Measurements from ENCODE around the gene PTGER3. TPM values are rescaled to one million over a fixed set of nuclear protein-coding genes. Genes with fewer than 3 reads are reported as not detected.

Gene PTGER3
- polyA plus RNA-seq, 1 of the 3 experiments (the other 2 are of a cell fraction) = 1.9 TPM

DNA sequence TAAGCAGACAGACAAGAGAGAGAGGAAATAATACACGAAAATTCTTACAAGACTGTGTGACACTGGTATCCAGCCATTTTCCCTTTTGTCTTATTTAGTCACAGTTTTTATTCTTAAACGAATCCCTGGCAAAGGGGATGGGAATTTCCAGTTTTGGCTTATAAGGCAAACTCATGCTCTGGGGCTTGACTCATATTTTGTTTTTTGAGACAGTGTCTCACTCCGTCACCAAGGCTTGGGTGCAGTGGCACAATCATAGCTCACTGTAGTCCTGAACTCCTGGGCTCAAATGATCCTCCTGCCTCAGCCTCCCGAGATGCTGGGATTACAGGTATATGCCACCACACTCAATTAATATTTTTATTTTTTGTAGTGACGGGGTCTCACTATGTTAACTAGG is 31.9 kb downstream of the PTGER3 start:
- Histone ChIP-seq H3F3A (replicated peaks; ENCODE audit: insufficient read depth) (no peaks in the 10 kb centered on the region), H3K36me3 (replicated peaks in 1 of 2; ENCODE audit: control insufficient read depth in 1 of 2, insufficient read depth in 2 of 2, low read length in 1 of 2) (no peaks in the 10 kb centered on the region), H3K27ac (ENCODE audit: low read depth in 2 of 2, low read length in 1 of 2) (no peak overlapping the region), H3K79me2 (ENCODE audit: insufficient read depth) (no peaks in the 10 kb centered on the region), H3K4me2 (no peak overlapping the region), H4K20me1 (ENCODE audit: insufficient read depth) (no peaks in the 10 kb centered on the region), H3K9me2 (no peaks in the 10 kb centered on the region), H3K4me3 (ENCODE audit: low read depth in 2 of 2, low read length in 1 of 2) (no peak overlapping the region), H3K27me3 (ENCODE audit: insufficient read depth) (no peaks in the 10 kb centered on the region), H3K9me3 (no peaks in the 10 kb centered on the region), H3K9ac (no peak overlapping the region), H3K4me1 (ENCODE audit: control insufficient read depth in 1 of 2, insufficient read depth in 2 of 2, low read depth in 1 of 2, low read length in 1 of 2) (peaks cover 0 to 17% of the 10 kb centered on the region in 2 experiments; a peak in 2 of 4 replicates), H2AFZ (ENCODE audit: low read depth) (no peak overlapping the region)
- CTCF ChIA-PET = no interaction called here
- POLR2A ChIA-PET = no interaction called here
- TF ChIP-seq JUND (IDR thresholded peaks at IDR 0.05) = no peak
- TF ChIP-seq, protein P1, sequence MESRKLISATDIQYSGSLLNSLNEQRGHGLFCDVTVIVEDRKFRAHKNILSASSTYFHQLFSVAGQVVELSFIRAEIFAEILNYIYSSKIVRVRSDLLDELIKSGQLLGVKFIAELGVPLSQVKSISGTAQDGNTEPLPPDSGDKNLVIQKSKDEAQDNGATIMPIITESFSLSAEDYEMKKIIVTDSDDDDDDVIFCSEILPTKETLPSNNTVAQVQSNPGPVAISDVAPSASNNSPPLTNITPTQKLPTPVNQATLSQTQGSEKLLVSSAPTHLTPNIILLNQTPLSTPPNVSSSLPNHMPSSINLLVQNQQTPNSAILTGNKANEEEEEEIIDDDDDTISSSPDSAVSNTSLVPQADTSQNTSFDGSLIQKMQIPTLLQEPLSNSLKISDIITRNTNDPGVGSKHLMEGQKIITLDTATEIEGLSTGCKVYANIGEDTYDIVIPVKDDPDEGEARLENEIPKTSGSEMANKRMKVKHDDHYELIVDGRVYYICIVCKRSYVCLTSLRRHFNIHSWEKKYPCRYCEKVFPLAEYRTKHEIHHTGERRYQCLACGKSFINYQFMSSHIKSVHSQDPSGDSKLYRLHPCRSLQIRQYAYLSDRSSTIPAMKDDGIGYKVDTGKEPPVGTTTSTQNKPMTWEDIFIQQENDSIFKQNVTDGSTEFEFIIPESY (IDR thresholded peaks at IDR 0.05; ENCODE audit: borderline replicate concordance, low read depth) = no peak
- no peak for DNase-seq
- 63% methylated on average over 5 of the region's 5 CpGs for WGBS (ENCODE audit: low lambda C conversion rate)

DNA sequence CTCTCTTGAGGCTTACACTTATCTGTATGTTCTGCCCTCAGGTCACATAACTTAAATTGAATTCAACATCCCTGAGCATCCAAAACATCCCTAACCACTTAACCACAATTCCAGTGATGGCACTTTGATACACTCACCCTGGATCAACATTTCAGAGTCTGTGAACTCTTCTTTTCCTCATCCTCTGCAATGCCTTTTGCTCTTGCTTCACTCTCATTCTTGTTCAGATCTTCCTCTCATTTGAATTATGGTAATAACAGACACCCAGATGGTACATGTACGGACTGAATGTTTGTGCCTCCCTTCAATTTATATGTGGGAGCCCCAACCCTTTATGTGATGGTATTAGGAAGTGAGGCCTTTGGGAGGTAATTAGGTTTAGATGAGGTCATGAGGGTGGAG is 33.4 kb downstream of the PTGER3 start:
- H3K27ac ChIP-seq (ENCODE audit: low read depth in 2 of 2, low read length in 1 of 2) = no peak overlapping the region
- CTCF ChIA-PET = interaction anchor here (0.6 kb wide), 1 partner anchor 61 kb away, joined by 3 read pairs; no protein-coding TSS in a partner anchor
- DNase-seq = no peak

DNA sequence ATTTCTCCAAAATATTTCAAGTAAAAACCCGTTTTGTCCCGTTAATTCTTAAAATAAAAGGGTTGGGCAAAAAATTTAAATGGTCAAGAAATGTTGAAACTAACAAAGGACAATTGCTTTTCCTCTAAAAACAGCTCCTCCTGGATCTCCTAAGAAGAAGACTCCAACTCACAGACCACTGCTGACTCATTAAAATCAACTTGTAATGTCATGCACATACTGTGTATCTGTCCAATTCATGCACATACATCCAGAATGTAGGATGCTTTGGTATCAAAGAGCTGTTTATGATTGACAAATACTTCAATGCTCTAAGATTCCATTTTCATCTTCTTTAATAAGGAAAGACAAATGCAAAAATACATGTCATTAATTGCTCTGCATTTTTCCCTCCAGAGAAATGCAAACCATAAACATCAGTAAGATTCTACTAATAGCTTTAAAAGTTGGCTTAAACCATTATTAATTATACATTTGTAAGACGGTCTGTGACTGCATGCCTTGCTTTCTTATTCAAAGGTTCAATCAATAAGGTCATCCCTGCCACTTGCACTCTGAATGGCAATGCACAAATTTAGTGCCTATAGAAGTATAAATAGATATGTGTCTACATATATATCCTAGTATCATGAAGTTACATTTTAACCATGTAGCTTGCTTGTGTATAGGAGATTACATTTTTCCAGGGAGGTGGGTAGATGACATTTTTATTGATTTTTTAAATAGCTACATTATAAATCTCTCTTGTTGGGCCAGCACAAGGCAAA is 44.7 kb downstream of the PTGER3 start:
- Histone ChIP-seq H3K79me2 (ENCODE audit: insufficient read depth) (no peaks in the 10 kb centered on the region), H4K20me1 (ENCODE audit: insufficient read depth) (no peaks in the 10 kb centered on the region), H3K36me3 (replicated peaks in 1 of 2; ENCODE audit: control insufficient read depth in 1 of 2, insufficient read depth in 2 of 2, low read length in 1 of 2) (no peaks in the 10 kb centered on the region), H3K9me3 (no peaks in the 10 kb centered on the region), H3K4me1 (ENCODE audit: control insufficient read depth in 1 of 2, insufficient read depth in 2 of 2, low read depth in 1 of 2, low read length in 1 of 2) (no peaks in the 10 kb centered on the region), H3K4me3 (ENCODE audit: low read depth in 2 of 2, low read length in 1 of 2) (no peak overlapping the region), H2AFZ (ENCODE audit: low read depth) (no peak overlapping the region), H3K27ac (ENCODE audit: low read depth in 2 of 2, low read length in 1 of 2) (no peak overlapping the region), H3K27me3 (ENCODE audit: insufficient read depth) (no peaks in the 10 kb centered on the region), H3F3A (replicated peaks; ENCODE audit: insufficient read depth) (no peaks in the 10 kb centered on the region), H3K9ac (no peak overlapping the region), H3K9me2 (no peaks in the 10 kb centered on the region), H3K4me2 (no peak overlapping the region)
- TF ChIP-seq, protein P2, sequence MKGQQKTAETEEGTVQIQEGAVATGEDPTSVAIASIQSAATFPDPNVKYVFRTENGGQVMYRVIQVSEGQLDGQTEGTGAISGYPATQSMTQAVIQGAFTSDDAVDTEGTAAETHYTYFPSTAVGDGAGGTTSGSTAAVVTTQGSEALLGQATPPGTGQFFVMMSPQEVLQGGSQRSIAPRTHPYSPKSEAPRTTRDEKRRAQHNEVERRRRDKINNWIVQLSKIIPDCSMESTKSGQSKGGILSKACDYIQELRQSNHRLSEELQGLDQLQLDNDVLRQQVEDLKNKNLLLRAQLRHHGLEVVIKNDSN (IDR thresholded peaks at IDR 0.05; ENCODE audit: borderline replicate concordance, low read depth) = no peak
- TF ChIP-seq NRF1 (IDR thresholded peaks at IDR 0.05; ENCODE audit: low read depth, low read length) (no peak), RCOR1 (IDR thresholded peaks at IDR 0.05; ENCODE audit: low read length) (no peak), TEAD4 (IDR thresholded peaks at IDR 0.05; ENCODE audit: borderline replicate concordance, insufficient read depth) (no peak)
- TF ChIP-seq, protein P3, sequence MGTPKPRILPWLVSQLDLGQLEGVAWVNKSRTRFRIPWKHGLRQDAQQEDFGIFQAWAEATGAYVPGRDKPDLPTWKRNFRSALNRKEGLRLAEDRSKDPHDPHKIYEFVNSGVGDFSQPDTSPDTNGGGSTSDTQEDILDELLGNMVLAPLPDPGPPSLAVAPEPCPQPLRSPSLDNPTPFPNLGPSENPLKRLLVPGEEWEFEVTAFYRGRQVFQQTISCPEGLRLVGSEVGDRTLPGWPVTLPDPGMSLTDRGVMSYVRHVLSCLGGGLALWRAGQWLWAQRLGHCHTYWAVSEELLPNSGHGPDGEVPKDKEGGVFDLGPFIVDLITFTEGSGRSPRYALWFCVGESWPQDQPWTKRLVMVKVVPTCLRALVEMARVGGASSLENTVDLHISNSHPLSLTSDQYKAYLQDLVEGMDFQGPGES (IDR thresholded peaks at IDR 0.05; ENCODE audit: low read depth, low read length) = no peak
- TF ChIP-seq, protein P4, sequence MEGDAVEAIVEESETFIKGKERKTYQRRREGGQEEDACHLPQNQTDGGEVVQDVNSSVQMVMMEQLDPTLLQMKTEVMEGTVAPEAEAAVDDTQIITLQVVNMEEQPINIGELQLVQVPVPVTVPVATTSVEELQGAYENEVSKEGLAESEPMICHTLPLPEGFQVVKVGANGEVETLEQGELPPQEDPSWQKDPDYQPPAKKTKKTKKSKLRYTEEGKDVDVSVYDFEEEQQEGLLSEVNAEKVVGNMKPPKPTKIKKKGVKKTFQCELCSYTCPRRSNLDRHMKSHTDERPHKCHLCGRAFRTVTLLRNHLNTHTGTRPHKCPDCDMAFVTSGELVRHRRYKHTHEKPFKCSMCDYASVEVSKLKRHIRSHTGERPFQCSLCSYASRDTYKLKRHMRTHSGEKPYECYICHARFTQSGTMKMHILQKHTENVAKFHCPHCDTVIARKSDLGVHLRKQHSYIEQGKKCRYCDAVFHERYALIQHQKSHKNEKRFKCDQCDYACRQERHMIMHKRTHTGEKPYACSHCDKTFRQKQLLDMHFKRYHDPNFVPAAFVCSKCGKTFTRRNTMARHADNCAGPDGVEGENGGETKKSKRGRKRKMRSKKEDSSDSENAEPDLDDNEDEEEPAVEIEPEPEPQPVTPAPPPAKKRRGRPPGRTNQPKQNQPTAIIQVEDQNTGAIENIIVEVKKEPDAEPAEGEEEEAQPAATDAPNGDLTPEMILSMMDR (IDR thresholded peaks at IDR 0.05) = no peak
- TF ChIP-seq, protein P5, sequence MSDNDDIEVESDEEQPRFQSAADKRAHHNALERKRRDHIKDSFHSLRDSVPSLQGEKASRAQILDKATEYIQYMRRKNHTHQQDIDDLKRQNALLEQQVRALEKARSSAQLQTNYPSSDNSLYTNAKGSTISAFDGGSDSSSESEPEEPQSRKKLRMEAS (IDR thresholded peaks at IDR 0.05; ENCODE audit: low read depth) = no peak
- 71% methylated on average over 3 of the region's 3 CpGs for WGBS (ENCODE audit: low lambda C conversion rate)
- DNase-seq = no peak
- CTCF ChIA-PET = interaction anchor here (0.6 to 1.6 kb wide), 3 partner anchors 9 to 37 kb away, joined by 3 to 4 read pairs (median 4); no protein-coding TSS in a partner anchor
- POLR2A ChIA-PET = no interaction called here

More for the DNA sequence above, 33.4 kb downstream of the PTGER3 start:
- H3K36me3 ChIP-seq (replicated peaks in 1 of 2; ENCODE audit: control insufficient read depth in 1 of 2, insufficient read depth in 2 of 2, low read length in 1 of 2) = peaks cover 0 to 1% of the 10 kb centered on the region in 2 experiments
- H3K79me2 ChIP-seq (ENCODE audit: insufficient read depth) = no peaks in the 10 kb centered on the region
- H3F3A ChIP-seq (replicated peaks; ENCODE audit: insufficient read depth) = no peaks in the 10 kb centered on the region
- TF ChIP-seq YY1 (IDR thresholded peaks at IDR 0.05; ENCODE audit: low read depth) (no peak), TCF12 (IDR thresholded peaks at IDR 0.05) (peak; percentile 7; the same call in 1 of the 2 replicates), MXI1 (IDR thresholded peaks at IDR 0.05; ENCODE audit: low read depth, low read length) (no peak)
- H3K4me1 ChIP-seq (ENCODE audit: control insufficient read depth in 1 of 2, insufficient read depth in 2 of 2, low read depth in 1 of 2, low read length in 1 of 2) = peaks cover 0 to 13% of the 10 kb centered on the region in 2 experiments; a peak in 2 of 4 replicates
- H3K27me3 ChIP-seq (ENCODE audit: insufficient read depth) = no peaks in the 10 kb centered on the region
- no peaks in the 10 kb centered on the region for H3K9me3 ChIP-seq
- no peak overlapping the region for H3K4me3 ChIP-seq (ENCODE audit: low read depth in 2 of 2, low read length in 1 of 2)
- POLR2A ChIA-PET = no interaction called here
- no peaks in the 10 kb centered on the region for H4K20me1 ChIP-seq (ENCODE audit: insufficient read depth)
- H3K9me2 ChIP-seq = no peaks in the 10 kb centered on the region
- H3K9ac ChIP-seq = no peak overlapping the region
- 68% methylated on average over 1 of the region's 1 CpG for WGBS (ENCODE audit: low lambda C conversion rate)
- no peak overlapping the region for H2AFZ ChIP-seq (ENCODE audit: low read depth)
- H3K4me2 ChIP-seq = no peak overlapping the region

All from SK-N-SH (cell line).